ENCODE results near the gene BAIAP2L2. TPM values are rescaled to one million over a fixed set of nuclear protein-coding genes. Genes with fewer than 3 reads are reported as not detected.

The BAIAP2L2 gene
- total and polyA plus RNA-seq, 2 of the 4 experiments (the other 2 are of a cell fraction): 0.18 to 0.46 TPM

GRCh38 chr22:38072322-38073149 lies 37.9 kb downstream of the BAIAP2L2 start:
- H4K91ac ChIP-seq (ENCODE audit: insufficient read depth, low read depth, low read length): no peak overlapping the region
- H3K27me3 ChIP-seq (ENCODE audit: control insufficient read depth, insufficient read depth, low read length): no peaks in the 10 kb centered on the region
- H3K36me3 ChIP-seq (ENCODE audit: control insufficient read depth, insufficient read depth, low read length): peaks cover 11% of the 10 kb centered on the region
- H3K27ac ChIP-seq (ENCODE audit: insufficient read depth, low read length): no peak overlapping the region
- no peak overlapping the region for H4K8ac ChIP-seq (ENCODE audit: low read depth in 2 of 2, low read length in 2 of 2)
- no peak for TF ChIP-seq FOS (IDR thresholded peaks at IDR 0.05; ENCODE audit: low read depth, low read length)
- no peak for TF ChIP-seq RCOR1 (IDR thresholded peaks at IDR 0.05; ENCODE audit: insufficient replicate concordance, low read length)
- no peak for TF ChIP-seq ELK1 (IDR thresholded peaks at IDR 0.05; ENCODE audit: borderline replicate concordance, low read depth, low read length)
- TF ChIP-seq CTCF (conservative IDR thresholded peaks at IDR 0.05; ENCODE audit: low read depth, low read length): no peak
- no peak for TF ChIP-seq MAZ (IDR thresholded peaks at IDR 0.05; ENCODE audit: borderline replicate concordance, low read depth, low read length)
- no peak for TF ChIP-seq CEBPB (IDR thresholded peaks at IDR 0.05; ENCODE audit: low read depth, low read length)
- H3K4me3 ChIP-seq (ENCODE audit: insufficient read depth, low read depth, low read length): no peak overlapping the region
- no peak overlapping the region for H2BK120ac ChIP-seq (ENCODE audit: low read depth, low read length)
- no peak overlapping the region for H2AFZ ChIP-seq (replicated peaks; ENCODE audit: low read length, poor library complexity)
- no peak overlapping the region for H3K18ac ChIP-seq (ENCODE audit: low read depth, low read length)
- DNase-seq (no peak), ATAC-seq (ENCODE audit: low read depth) (no peak)
- no peaks in the 10 kb centered on the region for H4K20me1 ChIP-seq (ENCODE audit: insufficient read depth, low read length)
- no peak overlapping the region for H3K4me2 ChIP-seq (ENCODE audit: low read depth, low read length)
- no peaks in the 10 kb centered on the region for H3K79me1 ChIP-seq (ENCODE audit: low read depth in 1 of 2, low read length in 2 of 2)
- no peaks in the 10 kb centered on the region for H3K4me1 ChIP-seq (ENCODE audit: control insufficient read depth, insufficient read depth, low read length)
- intact Hi-C loops (cut with micrococcal nuclease) (loop anchor here (5.0 kb wide), 1 partner anchor 280 kb away; no protein-coding TSS in a partner anchor), in situ Hi-C loops (cut with MboI; ENCODE audit: low sequenced_read_pairs) (no loop called here), dilution Hi-C loops (cut with HindIII; ENCODE audit: low sequenced_read_pairs, unreplicated experiment) (no loop called here)
- no peak overlapping the region for H3K9ac ChIP-seq (ENCODE audit: low read depth, low read length)
- CTCF ChIA-PET: no interaction called here
- no peak overlapping the region for H2BK5ac ChIP-seq (ENCODE audit: low read depth, low read length, poor library complexity, severe bottlenecking)
- no TSS peak for BruUV-seq (replicated peaks)
- no peak overlapping the region for H3K23ac ChIP-seq (ENCODE audit: low read depth, low read length)
- no peak overlapping the region for H2AK9ac ChIP-seq (replicated peaks; ENCODE audit: low read depth, low read length, poor library complexity)
- no peak overlapping the region for H3K14ac ChIP-seq (replicated peaks; ENCODE audit: low read depth, low read length)
- no peak overlapping the region for H3K56ac ChIP-seq (ENCODE audit: extremely low read depth, insufficient read depth, low read length)
- H3K9me3 ChIP-seq (ENCODE audit: control insufficient read depth, insufficient read depth, low read length): no peaks in the 10 kb centered on the region
- POLR2A ChIA-PET (ENCODE audit: unreplicated experiment): no interaction called here
- no peaks in the 10 kb centered on the region for H3K9me1 ChIP-seq (ENCODE audit: insufficient read depth, low read length)
- H2AK5ac ChIP-seq (ENCODE audit: low read depth, low read length): no peak overlapping the region
- WGBS, 2 experiments (ENCODE audit: extremely low coverage in 2 of 2, insufficient read length in 1 of 2): 97% methylated on average over 20 of the region's 25 CpGs; no CpG with 5 or more reads in 1 of the 2 experiments
- H2BK20ac ChIP-seq (ENCODE audit: low read depth, low read length): no peak overlapping the region
- no peak overlapping the region for H2BK15ac ChIP-seq (ENCODE audit: low read depth, low read length)
- H3K4ac ChIP-seq (ENCODE audit: low read depth, low read length): no peak overlapping the region
- no peak overlapping the region for H4K5ac ChIP-seq (ENCODE audit: low read depth, low read length)

Measured in IMR-90 (cell line).